H1 (cell line): ENCODE data around the gene CRYBB3. TPM values are rescaled to one million over a fixed set of nuclear protein-coding genes. Genes with fewer than 3 reads are reported as not detected.

Experiments used
- CBX8 ChIP-seq: fragments of 300-800, 300-1000 bp; sonication (generic); IDR thresholded peaks from 2 replicates; pipeline ENCODE4 v1.7.1; 2016; ENCODE audit warnings: low read depth, low read length, borderline replicate concordance
- E2F6 ChIP-seq: IDR thresholded peaks from 2 replicates; pipeline ENCODE4 v1.6.1; 2012; ENCODE audit warnings: inconsistent platforms
- SIX5 ChIP-seq: IDR thresholded peaks from 2 replicates; pipeline ENCODE4 v1.6.1; 2011; ENCODE audit warnings: mild to moderate bottlenecking, low read depth, low read length
- TAF7 ChIP-seq: optimal IDR thresholded peaks from 2 replicates; pipeline ENCODE3; 2011; ENCODE audit warnings: low read depth, mild to moderate bottlenecking, inconsistent platforms, low read length, moderate library complexity, borderline replicate concordance
- YY1 ChIP-seq: IDR thresholded peaks from 2 replicates; pipeline ENCODE4 v1.6.1; 2011; ENCODE audit warnings: low read depth, mild to moderate bottlenecking, low read length
- polyA plus RNA-seq, 7 experiments: library from polyadenylated mRNA; depleted of rRNA in 3 of 7; stranded (reverse) in 5 of 7; unstranded in 2 of 7; fragments of >200 nt in 5 of 7; fragments of 200-250 nt in 2 of 7; gene quantifications; 1 replicate in 5 of 7; 2 replicates in 1 of 7; 4 replicates in 1 of 7; pipeline versions ENCODE4 v1.2.1 to v1.2.3, GENCODE V29; 2011 to 2013; ENCODE audit warnings: missing spikeins in 2 of 7, mixed read lengths in 2 of 7
- total RNA-seq: library from RNA; stranded (reverse); fragmentation: NEBNext Ultra II Directional; extraction: Animal tissue kit (Norgen Biotek cat#: 25700); gene quantifications from 2 replicates; pipeline ENCODE4 v1.2.1, GENCODE V29; 2021

Gene CRYBB3
- total and polyA plus RNA-seq, 2 of the 8 experiments (the other 6 are each of a cell fraction or from before 2014, with no cell fraction given): 0.44 to 0.58 TPM

DNA sequence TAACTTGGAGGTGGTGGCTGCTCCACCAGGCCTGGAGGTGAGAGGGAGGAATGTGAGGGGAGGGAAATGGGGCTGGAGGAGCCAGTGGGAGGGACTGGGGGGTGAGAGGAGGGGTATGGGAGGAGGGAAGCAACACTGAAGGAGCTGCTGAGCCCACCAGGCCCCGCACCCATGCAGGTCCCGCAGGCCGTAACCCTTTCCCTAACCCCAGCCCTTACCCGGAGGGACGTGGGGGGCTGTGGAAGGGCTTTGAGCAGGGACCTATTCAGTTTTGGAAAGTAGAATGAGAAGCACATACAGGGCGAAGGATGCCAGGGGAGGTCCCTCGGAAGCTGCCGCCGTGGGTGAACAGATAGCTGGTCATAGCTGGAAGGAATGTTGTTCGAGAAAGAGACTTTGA is 33.9 kb upstream of the CRYBB3 start (continued):
- no peak for TF ChIP-seq CBX8
- TF ChIP-seq E2F6: no peak
- no peak for TF ChIP-seq TAF7
- TF ChIP-seq SIX5: no peak
- no peak for TF ChIP-seq YY1
